PC-9 (cell line): ENCODE results near the gene CALD1. TPM values are rescaled to one million over a fixed set of nuclear protein-coding genes. Genes with fewer than 3 reads are reported as not detected.

Source experiments
- BruUV-seq: library from RNA; stranded (reverse); fragments of 400-500 nt; replicated peaks from 2 replicates; lab custom pipeline; 2021; lab: Mats Ljungman, UMichigan
- CTCF ChIA-PET: fragments of 300-600 bp; sonication (Branson Sonifier 250); formaldehyde crosslinking; loops from one replicate; lab custom pipeline; 2022; ENCODE audit warnings: antibody characterized with exemption; lab: Charles Lee
- POLR2A ChIA-PET: fragments of 300-600 bp; sonication (Branson Sonifier 250); formaldehyde crosslinking; loops from one replicate; lab custom pipeline; 2022; ENCODE audit warnings: antibody characterized with exemption; ENCODE audit not compliant: unreplicated experiment; lab: Charles Lee
- DNase-seq, 2 experiments: peaks; one replicate each; pipeline versions ENCODE4 v3.0.0 to v3.0.0-alpha.2; 2015 to 2022; ENCODE audit warnings: mixed read lengths in 1 of 2
- H2AFZ ChIP-seq: fragments of 200-600 bp; sonication (generic); 2 replicates; pipeline ENCODE4 v1.8.1; 2017; ENCODE audit warnings: antibody characterized with exemption
- H3F3A ChIP-seq: fragments of 200-600 bp; sonication (generic); 2 replicates; pipeline ENCODE4 v1.8.1; 2017; ENCODE audit warnings: antibody characterized with exemption, mild to moderate bottlenecking, low read depth; ENCODE audit not compliant: insufficient read depth
- H3K27ac ChIP-seq: fragments of 200-600 bp; sonication (generic); 2 replicates; pipeline ENCODE4 v1.6.1; 2016; ENCODE audit warnings: mixed run types
- H3K27me3 ChIP-seq: fragments of 200-600 bp; sonication (generic); 2 replicates; pipeline ENCODE4 v1.6.1; 2016; ENCODE audit warnings: low read depth, mixed run types; ENCODE audit not compliant: insufficient read depth
- H3K36me3 ChIP-seq: fragments of 200-600 bp; sonication (generic); 2 replicates; pipeline ENCODE4 v1.6.1; 2016; ENCODE audit warnings: low read depth, mixed run types
- H3K4me1 ChIP-seq: fragments of 200-600 bp; sonication (generic); replicated peaks from 2 replicates; pipeline ENCODE4 v1.6.1; 2016; ENCODE audit warnings: mixed run types; ENCODE audit not compliant: insufficient read depth
- H3K4me2 ChIP-seq: fragments of 200-600 bp; sonication (generic); 2 replicates; pipeline ENCODE4 v1.6.1; 2017; ENCODE audit warnings: mixed run types
- H3K4me3 ChIP-seq: fragments of 200-600 bp; sonication (generic); 2 replicates; pipeline ENCODE4 v1.6.1; 2016; ENCODE audit warnings: mixed run types
- H3K79me2 ChIP-seq: fragments of 200-600 bp; sonication (generic); 2 replicates; pipeline ENCODE4 v1.6.1; 2017; ENCODE audit warnings: low read depth, mixed run types
- H3K9me2 ChIP-seq: fragments of 200-600 bp; sonication (generic); 2 replicates; pipeline ENCODE4 v1.8.1; 2017; ENCODE audit warnings: mild to moderate bottlenecking; ENCODE audit not compliant: insufficient read depth
- H3K9me3 ChIP-seq: fragments of 200-600 bp; sonication (generic); 2 replicates; pipeline ENCODE4 v1.8.1; 2016; ENCODE audit warnings: low read depth; ENCODE audit not compliant: insufficient read depth
- H4K20me1 ChIP-seq: fragments of 200-600 bp; sonication (generic); 2 replicates; pipeline ENCODE4 v1.8.1; 2017; ENCODE audit not compliant: insufficient read depth
- EZH2 ChIP-seq: fragments of 200-600 bp; sonication (generic); IDR thresholded peaks from 2 replicates; pipeline ENCODE4 v1.8.0; 2017; ENCODE audit warnings: antibody characterized with exemption, low read depth
- intact Hi-C: fragments of 100-400 bp; cut with micrococcal nuclease; formaldehyde crosslinking; loops from one replicate; pipeline ENCODE4 v1.10.0; 2022; ENCODE audit not compliant: unreplicated experiment
- total RNA-seq: library from RNA; stranded (reverse); gene quantifications from 2 replicates; pipeline ENCODE4 v1.2.3, GENCODE V29; 2021
- TF ChIP-seq, protein P1 (sequence below): fragments of 200-600 bp; sonication (generic); conservative IDR thresholded peaks from 2 replicates; pipeline ENCODE4 v1.6.1; 2017; ENCODE audit warnings: mixed run types, antibody characterized with exemption, mild to moderate bottlenecking, moderate library complexity

CALD1 gene
- total RNA-seq, 1 experiment from 2014 or later: 84.4 TPM

DNA sequence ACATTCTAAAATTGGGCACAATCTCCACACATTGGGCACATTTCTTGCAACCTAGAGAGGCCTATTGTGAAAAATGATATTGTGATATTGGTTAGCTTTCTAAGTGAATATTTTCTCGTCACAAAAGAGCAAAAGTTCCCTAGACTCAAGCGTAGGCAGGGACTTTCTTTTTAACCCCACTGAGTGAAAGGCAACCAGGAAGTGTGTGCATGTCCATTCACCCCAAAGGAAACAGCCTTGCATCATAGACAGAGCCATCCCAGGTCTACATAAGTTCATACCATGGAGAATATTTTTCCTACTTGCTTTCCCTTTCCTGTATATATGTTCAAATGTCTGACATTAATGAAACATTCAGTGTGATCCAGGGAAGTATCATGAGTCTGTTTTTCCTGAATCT, 122.6 kb downstream of the CALD1 start:
- Histone ChIP-seq H3K27ac (no peak overlapping the region), H2AFZ (no peak overlapping the region), H3K27me3 (no peaks in the 10 kb centered on the region), H3K4me1 (peaks cover 10% of the 10 kb centered on the region), H3K79me2 (no peaks in the 10 kb centered on the region), H3K4me3 (no peak overlapping the region), H4K20me1 (no peaks in the 10 kb centered on the region), H3K4me2 (no peak overlapping the region), H3K36me3 (no peaks in the 10 kb centered on the region), H3K9me3 (0 out of 2 replicates have a peak, but pooled peaks cover 6% of the 10 kb centered on the region), H3F3A (no peaks in the 10 kb centered on the region), H3K9me2 (no peaks in the 10 kb centered on the region)
- TF ChIP-seq, protein P1, sequence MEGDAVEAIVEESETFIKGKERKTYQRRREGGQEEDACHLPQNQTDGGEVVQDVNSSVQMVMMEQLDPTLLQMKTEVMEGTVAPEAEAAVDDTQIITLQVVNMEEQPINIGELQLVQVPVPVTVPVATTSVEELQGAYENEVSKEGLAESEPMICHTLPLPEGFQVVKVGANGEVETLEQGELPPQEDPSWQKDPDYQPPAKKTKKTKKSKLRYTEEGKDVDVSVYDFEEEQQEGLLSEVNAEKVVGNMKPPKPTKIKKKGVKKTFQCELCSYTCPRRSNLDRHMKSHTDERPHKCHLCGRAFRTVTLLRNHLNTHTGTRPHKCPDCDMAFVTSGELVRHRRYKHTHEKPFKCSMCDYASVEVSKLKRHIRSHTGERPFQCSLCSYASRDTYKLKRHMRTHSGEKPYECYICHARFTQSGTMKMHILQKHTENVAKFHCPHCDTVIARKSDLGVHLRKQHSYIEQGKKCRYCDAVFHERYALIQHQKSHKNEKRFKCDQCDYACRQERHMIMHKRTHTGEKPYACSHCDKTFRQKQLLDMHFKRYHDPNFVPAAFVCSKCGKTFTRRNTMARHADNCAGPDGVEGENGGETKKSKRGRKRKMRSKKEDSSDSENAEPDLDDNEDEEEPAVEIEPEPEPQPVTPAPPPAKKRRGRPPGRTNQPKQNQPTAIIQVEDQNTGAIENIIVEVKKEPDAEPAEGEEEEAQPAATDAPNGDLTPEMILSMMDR: no peak
- no peak for TF ChIP-seq EZH2
- intact Hi-C loops: no loop called here
- CTCF ChIA-PET: no interaction called here
- BruUV-seq: no TSS peak
- DNase-seq: no peak
- POLR2A ChIA-PET: no interaction called here

DNA sequence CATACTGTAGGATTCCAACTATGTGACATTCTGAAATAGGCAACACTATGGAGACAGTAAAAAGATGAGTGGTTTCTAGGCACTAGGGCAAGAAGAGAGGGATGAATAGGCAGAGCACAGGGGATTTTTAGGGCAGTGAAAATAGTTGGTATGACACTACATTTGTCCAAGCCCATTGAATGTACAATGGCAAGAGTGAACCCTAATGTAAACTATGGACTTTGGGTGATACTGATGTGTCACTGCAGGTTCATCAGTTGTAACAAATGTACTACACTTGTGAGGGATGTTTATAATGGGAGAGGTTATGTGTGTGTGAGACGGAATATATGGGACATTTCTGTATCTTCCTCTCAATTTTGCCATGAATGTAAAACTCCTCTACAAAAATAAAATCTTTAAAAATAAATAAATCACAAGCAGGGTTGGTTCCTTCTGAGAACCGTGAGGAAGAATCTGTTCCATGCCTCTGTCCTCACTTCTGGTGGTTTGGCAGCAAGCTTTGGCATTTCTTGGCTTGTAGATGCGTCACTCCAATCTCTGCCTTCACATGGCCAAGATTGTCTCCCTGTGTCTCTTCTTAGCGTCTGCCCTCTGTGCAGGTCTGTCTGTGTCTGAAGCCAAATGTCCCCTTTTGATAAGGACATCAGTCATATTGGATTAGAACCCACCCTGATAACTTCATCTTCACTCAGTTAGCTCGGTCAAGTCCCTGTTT, 123.8 kb downstream of the CALD1 start:
- Histone ChIP-seq H3F3A (no peaks in the 10 kb centered on the region), H4K20me1 (no peaks in the 10 kb centered on the region), H3K9me3 (0 out of 2 replicates have a peak, but pooled peaks cover 3% of the 10 kb centered on the region), H2AFZ (no peak overlapping the region), H3K4me3 (no peak overlapping the region), H3K79me2 (no peaks in the 10 kb centered on the region), H3K36me3 (no peaks in the 10 kb centered on the region), H3K27ac (no peak overlapping the region), H3K9me2 (no peaks in the 10 kb centered on the region), H3K4me1 (peaks cover 10% of the 10 kb centered on the region), H3K4me2 (no peak overlapping the region), H3K27me3 (no peaks in the 10 kb centered on the region)
- no peak for DNase-seq
- POLR2A ChIA-PET: no interaction called here
- TF ChIP-seq, protein P1: no peak
- TF ChIP-seq EZH2: no peak
- no TSS peak for BruUV-seq
- CTCF ChIA-PET: no interaction called here
- intact Hi-C loops: no loop called here

DNA sequence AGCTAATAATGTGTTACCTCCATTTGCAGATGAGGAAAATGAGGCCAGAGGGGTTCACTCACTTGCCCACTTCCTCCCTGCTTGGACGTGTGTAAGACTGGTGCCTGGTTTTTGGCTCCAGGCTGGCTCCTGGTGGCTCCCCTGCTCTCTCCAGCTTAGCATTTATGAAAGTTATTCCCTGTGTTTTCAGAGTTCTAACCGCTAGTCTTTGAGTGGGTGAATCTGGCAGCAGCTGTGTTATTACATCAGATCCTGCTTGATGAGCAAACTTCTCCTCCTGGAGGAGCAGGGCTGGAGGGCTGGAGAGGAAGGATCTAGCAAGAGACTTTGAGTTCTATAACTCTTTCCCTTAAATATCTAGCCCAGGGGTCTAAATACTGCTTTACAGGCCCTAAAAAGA, 125.9 kb downstream of the CALD1 start:
- no peak overlapping the region for H3K4me2 ChIP-seq
- no peaks in the 10 kb centered on the region for H3K36me3 ChIP-seq
- H4K20me1 ChIP-seq: no peaks in the 10 kb centered on the region
- no peak for TF ChIP-seq EZH2
- TF ChIP-seq, protein P1: no peak
- H3K9me3 ChIP-seq: no peaks in the 10 kb centered on the region
- no peaks in the 10 kb centered on the region for H3K4me1 ChIP-seq
- ChIA-PET CTCF (no interaction called here), POLR2A (no interaction called here)
- no peaks in the 10 kb centered on the region for H3F3A ChIP-seq
- H3K9me2 ChIP-seq: no peaks in the 10 kb centered on the region
- BruUV-seq: no TSS peak
- no peaks in the 10 kb centered on the region for H3K27me3 ChIP-seq
- H3K27ac ChIP-seq: no peak overlapping the region
- intact Hi-C loops: no loop called here
- DNase-seq: no peak
- H3K4me3 ChIP-seq: no peak overlapping the region
- H3K79me2 ChIP-seq: no peaks in the 10 kb centered on the region
- no peak overlapping the region for H2AFZ ChIP-seq
